ENCODE data around the gene MYO1G. TPM values are rescaled to one million over a fixed set of nuclear protein-coding genes. Genes with fewer than 3 reads are reported as not detected.

Gene MYO1G
- total RNA-seq, 2 donors from 2014 or later = 0.11 to 0.33 TPM

DNA sequence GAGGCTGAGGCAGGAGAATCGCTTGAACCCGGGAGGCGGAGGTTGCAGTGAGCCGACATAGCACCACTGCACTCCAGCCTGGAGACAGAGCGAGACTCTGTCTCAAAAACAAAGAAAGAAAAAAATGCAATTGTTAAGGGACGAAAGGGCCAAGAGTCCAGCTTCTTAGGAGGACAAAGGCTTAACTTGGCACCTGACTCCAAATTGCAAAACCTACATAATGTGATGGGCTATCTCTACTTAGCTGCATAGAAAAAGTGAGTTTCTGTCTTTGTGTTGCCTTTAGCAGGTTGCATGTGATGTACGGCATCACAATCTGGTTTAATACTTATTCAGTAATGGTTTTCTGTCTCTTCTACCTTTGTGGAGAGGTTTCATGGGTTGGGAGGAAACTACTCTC, 8.6 kb upstream of the MYO1G start:
- no peaks in the 10 kb centered on the region for H3K27me3 Mint-ChIP-seq (ENCODE audit: insufficient read depth)
- Histone ChIP-seq H3K27ac (ENCODE audit: low read depth, low read length) (no peak overlapping the region), H3K4me1 (ENCODE audit: control insufficient read depth, insufficient read depth, low read length) (no peaks in the 10 kb centered on the region), H3K27me3 (ENCODE audit: control insufficient read depth, insufficient read depth, low read length, poor library complexity, severe bottlenecking) (no peaks in the 10 kb centered on the region), H3K36me3 (ENCODE audit: control insufficient read depth, insufficient read depth, low read length) (peaks cover 32% of the 10 kb centered on the region), H3K9me3 (ENCODE audit: control insufficient read depth, low read length) (no peaks in the 10 kb centered on the region), H3K4me3 (ENCODE audit: low read length) (peak overlapping the region; percentile 98), H3K9ac (ENCODE audit: extremely low read depth, low read length, poor library complexity, severe bottlenecking) (no peak overlapping the region)
- peaks cover 37% of the 10 kb centered on the region for H3K36me3 Mint-ChIP-seq (ENCODE audit: low read depth)
- DNase-seq = no peak
- H3K4me1 Mint-ChIP-seq = peaks cover 37% of the 10 kb centered on the region
- H3K9me3 Mint-ChIP-seq = peaks cover 3% of the 10 kb centered on the region
- H3K27ac Mint-ChIP-seq = peak overlapping the region; percentile 99
- H3K4me3 Mint-ChIP-seq = peak overlapping the region; percentile 99
- 85 to 92% methylated on average over 6 to 7 of the region's 7 CpGs for WGBS, 2 experiments (ENCODE audit: insufficient coverage in 1 of 2, insufficient read length in 1 of 2)
- no peak for TF ChIP-seq CTCF (conservative IDR thresholded peaks at IDR 0.05)

DNA sequence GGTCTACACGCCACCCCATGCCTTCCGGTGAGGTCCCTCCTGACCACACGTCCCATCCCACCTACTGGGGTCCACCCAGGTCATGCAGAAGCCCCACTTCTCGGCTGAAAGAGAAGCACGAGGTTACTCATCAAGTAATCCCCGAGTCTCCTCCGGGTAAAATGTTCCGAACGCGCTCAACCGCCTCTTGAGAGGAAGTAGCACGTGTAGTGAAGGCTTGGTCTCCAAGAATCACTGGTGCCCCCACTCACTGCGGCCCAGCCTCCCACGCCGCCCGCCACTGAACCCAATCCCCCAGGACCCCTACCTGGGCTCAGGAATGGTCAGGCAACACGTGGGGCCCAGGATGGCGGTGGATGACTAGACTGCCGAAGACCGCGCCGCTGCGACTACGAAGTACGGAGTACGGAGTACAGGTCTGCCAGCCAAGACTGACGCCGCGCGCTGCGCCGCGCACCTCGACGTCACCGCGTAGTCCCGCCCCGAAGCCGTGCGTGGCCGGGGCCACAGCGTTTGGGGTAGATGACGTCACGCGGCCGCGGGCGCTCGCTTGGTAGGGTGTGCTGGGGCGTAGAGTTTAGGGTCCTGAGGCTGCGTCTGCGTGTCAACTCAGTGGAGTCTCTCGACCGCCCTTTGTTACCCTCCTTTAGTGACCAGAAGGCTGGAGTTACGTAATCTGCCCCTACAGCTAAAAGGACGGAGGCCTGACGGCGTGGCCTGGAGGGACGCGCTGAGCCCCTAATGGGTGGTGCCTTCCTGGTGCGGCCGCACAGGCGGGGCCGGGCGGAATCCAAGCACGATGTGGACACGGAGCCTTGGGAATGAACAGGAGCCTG, 7.6 kb upstream of the MYO1G start:
- H3K36me3 Mint-ChIP-seq (ENCODE audit: low read depth) = peaks cover 39% of the 10 kb centered on the region
- 1% methylated on average over 26 to 68 of the region's 68 CpGs for WGBS, 2 experiments (ENCODE audit: insufficient coverage in 1 of 2, insufficient read length in 1 of 2)
- peak overlapping the region; percentile 99 for H3K27ac Mint-ChIP-seq
- peaks cover 31% of the 10 kb centered on the region for H3K4me1 Mint-ChIP-seq
- no peaks in the 10 kb centered on the region for H3K9me3 ChIP-seq (ENCODE audit: control insufficient read depth, low read length)
- H3K4me3 ChIP-seq (ENCODE audit: low read length) = peak overlapping the region; percentile 98
- no peaks in the 10 kb centered on the region for H3K27me3 ChIP-seq (ENCODE audit: control insufficient read depth, insufficient read depth, low read length, poor library complexity, severe bottlenecking)
- no peak for TF ChIP-seq CTCF (conservative IDR thresholded peaks at IDR 0.05)
- H3K36me3 ChIP-seq (ENCODE audit: control insufficient read depth, insufficient read depth, low read length) = peaks cover 34% of the 10 kb centered on the region
- H3K27me3 Mint-ChIP-seq (ENCODE audit: insufficient read depth) = no peaks in the 10 kb centered on the region
- H3K4me1 ChIP-seq (ENCODE audit: control insufficient read depth, insufficient read depth, low read length) = no peaks in the 10 kb centered on the region
- peak overlapping the region; percentile 92 for H3K27ac ChIP-seq (ENCODE audit: low read depth, low read length)
- H3K4me3 Mint-ChIP-seq = peak overlapping the region; percentile 99
- peak overlapping the region; percentile 92 for H3K9ac ChIP-seq (ENCODE audit: extremely low read depth, low read length, poor library complexity, severe bottlenecking)
- no peaks in the 10 kb centered on the region for H3K9me3 Mint-ChIP-seq
- peak; percentile 96 for DNase-seq

DNA sequence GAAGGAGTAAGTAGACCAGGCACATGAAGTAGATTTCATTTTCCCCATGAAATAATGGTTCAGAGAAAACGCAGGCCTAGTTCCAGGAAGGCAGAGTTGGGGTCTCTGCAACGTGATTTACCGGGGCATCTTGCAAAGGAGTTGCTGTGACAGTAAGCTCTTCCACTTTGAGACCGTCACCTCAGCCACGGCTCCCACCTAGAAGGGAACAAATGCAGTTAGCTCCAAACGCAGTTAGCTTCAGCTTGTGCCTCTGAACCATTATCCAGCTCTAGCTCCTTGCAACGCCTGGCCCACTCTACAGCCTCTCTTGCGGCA, 7.0 kb upstream of the MYO1G start:
- peaks cover 31% of the 10 kb centered on the region for H3K4me1 Mint-ChIP-seq
- H3K36me3 Mint-ChIP-seq (ENCODE audit: low read depth) = peaks cover 41% of the 10 kb centered on the region
- H3K27me3 Mint-ChIP-seq (ENCODE audit: insufficient read depth) = no peaks in the 10 kb centered on the region
- Histone ChIP-seq H3K9ac (ENCODE audit: extremely low read depth, low read length, poor library complexity, severe bottlenecking) (peak overlapping the region; percentile 92), H3K9me3 (ENCODE audit: control insufficient read depth, low read length) (no peaks in the 10 kb centered on the region), H3K4me3 (ENCODE audit: low read length) (peak overlapping the region; percentile 98), H3K27me3 (ENCODE audit: control insufficient read depth, insufficient read depth, low read length, poor library complexity, severe bottlenecking) (no peaks in the 10 kb centered on the region), H3K36me3 (ENCODE audit: control insufficient read depth, insufficient read depth, low read length) (peaks cover 37% of the 10 kb centered on the region), H3K4me1 (ENCODE audit: control insufficient read depth, insufficient read depth, low read length) (no peaks in the 10 kb centered on the region), H3K27ac (ENCODE audit: low read depth, low read length) (peak overlapping the region; percentile 92)
- no peaks in the 10 kb centered on the region for H3K9me3 Mint-ChIP-seq
- no peak for TF ChIP-seq CTCF (conservative IDR thresholded peaks at IDR 0.05)
- WGBS, 2 experiments (ENCODE audit: insufficient coverage in 1 of 2, insufficient read length in 1 of 2) = 4 to 6% methylated on average over 8 of the region's 8 CpGs
- peak overlapping the region; percentile 99 for H3K27ac Mint-ChIP-seq
- no peak for DNase-seq
- H3K4me3 Mint-ChIP-seq = peak overlapping the region; percentile 99
